Parathyroid adenoma (tissue), 2 donors: Measurements from ENCODE around the gene TBX19.

Source experiments
- H2AFZ ChIP-seq: fragments of 300-600 bp; sonication (generic); one replicate; pipeline ENCODE4 v1.7.0; 2017; ENCODE audit warnings: antibody characterized with exemption, mild to moderate bottlenecking
- H3K27ac ChIP-seq: fragments of 300-600 bp; sonication (generic); one replicate; pipeline ENCODE4 v1.7.0; 2017
- H3K27me3 ChIP-seq: fragments of 300-600 bp; sonication (generic); one replicate; pipeline ENCODE4 v1.7.0; 2017; ENCODE audit warnings: low read length; ENCODE audit not compliant: control insufficient read depth, insufficient read depth
- H3K36me3 ChIP-seq: fragments of 300-600 bp; sonication (generic); one replicate; pipeline ENCODE4 v1.7.0; 2017; ENCODE audit warnings: low read length; ENCODE audit not compliant: control insufficient read depth, insufficient read depth
- H3K4me1 ChIP-seq: fragments of 300-600 bp; sonication (generic); one replicate; pipeline ENCODE4 v1.7.0; 2017; ENCODE audit warnings: control low read depth
- H3K4me2 ChIP-seq: fragments of 300-600 bp; sonication (generic); one replicate; pipeline ENCODE4 v1.7.0; 2017; ENCODE audit warnings: low read length
- H3K4me3 ChIP-seq: fragments of 300-600 bp; sonication (generic); one replicate; pipeline ENCODE4 v1.7.0; 2017; ENCODE audit warnings: low read depth, low read length
- H3K79me2 ChIP-seq: fragments of 300-600 bp; sonication (generic); one replicate; pipeline ENCODE4 v1.7.0; 2017; ENCODE audit warnings: control low read depth
- H3K9ac ChIP-seq: fragments of 300-600 bp; sonication (generic); one replicate; pipeline ENCODE4 v1.7.0; 2017; ENCODE audit warnings: mild to moderate bottlenecking
- H3K9me3 ChIP-seq: fragments of 300-600 bp; sonication (generic); one replicate; pipeline ENCODE4 v1.7.0; 2017; ENCODE audit warnings: low read length; ENCODE audit not compliant: control insufficient read depth
- CTCF ChIP-seq: fragments of 300-600 bp; sonication (generic); IDR thresholded peaks from one replicate; pipeline ENCODE4 v1.7.0; 2017; ENCODE audit warnings: antibody characterized with exemption, mild to moderate bottlenecking
- donor health status: primary hyperparathyroidism.

TBX19 gene

GRCh38 chr1:168320800-168321450 is 40.2 kb downstream of the TBX19 start:
- H3K27ac ChIP-seq = no peak overlapping the region

DNA sequence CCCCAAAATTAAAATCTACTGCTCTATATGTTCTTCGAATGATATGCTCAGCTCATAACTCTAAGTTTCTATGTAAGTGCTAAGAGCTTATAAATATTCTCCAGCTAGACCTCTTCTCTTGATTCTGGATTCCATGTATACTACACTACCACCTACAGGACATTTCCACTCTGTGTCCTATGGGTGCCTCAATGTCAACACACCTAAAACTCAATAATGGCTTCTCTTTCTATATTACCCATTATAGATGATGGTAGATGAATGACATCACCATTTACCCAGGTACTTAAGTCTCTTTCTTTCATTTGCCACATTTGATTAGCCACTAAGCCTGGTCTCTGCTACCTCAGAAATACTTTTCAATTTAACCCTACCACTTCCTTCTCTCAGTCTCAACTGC is 41.3 kb downstream of the TBX19 start:
- no peaks in the 10 kb centered on the region for H3K4me1 ChIP-seq
- no peaks in the 10 kb centered on the region for H3K9me3 ChIP-seq
- no peaks in the 10 kb centered on the region for H3K27me3 ChIP-seq
- no peak overlapping the region for H3K4me3 ChIP-seq
- no peak overlapping the region for H3K27ac ChIP-seq
- H3K9ac ChIP-seq = no peak overlapping the region
- H2AFZ ChIP-seq = no peak overlapping the region
- H3K4me2 ChIP-seq = no peak overlapping the region
- H3K79me2 ChIP-seq = no peaks in the 10 kb centered on the region
- H3K36me3 ChIP-seq = no peaks in the 10 kb centered on the region
- TF ChIP-seq CTCF = peak; percentile 16

More at GRCh38 chr1:168320800-168321450, 40.2 kb downstream of the TBX19 start:
- Histone ChIP-seq H3K36me3 (no peaks in the 10 kb centered on the region), H3K9ac (no peak overlapping the region), H3K4me2 (no peak overlapping the region), H3K9me3 (no peaks in the 10 kb centered on the region), H3K79me2 (no peaks in the 10 kb centered on the region), H3K4me3 (no peak overlapping the region), H2AFZ (no peak overlapping the region), H3K4me1 (no peaks in the 10 kb centered on the region), H3K27me3 (no peaks in the 10 kb centered on the region)
- no peak for TF ChIP-seq CTCF

GRCh38 chr1:168324745-168325425 is 44.2 kb downstream of the TBX19 start:
- no peak overlapping the region for H3K9ac ChIP-seq
- no peaks in the 10 kb centered on the region for H3K9me3 ChIP-seq
- no peak overlapping the region for H2AFZ ChIP-seq
- H3K27ac ChIP-seq = no peak overlapping the region
- TF ChIP-seq CTCF = no peak
- H3K4me2 ChIP-seq = no peak overlapping the region
- H3K4me1 ChIP-seq = no peaks in the 10 kb centered on the region
- H3K79me2 ChIP-seq = no peaks in the 10 kb centered on the region
- no peak overlapping the region for H3K4me3 ChIP-seq
- H3K36me3 ChIP-seq = no peaks in the 10 kb centered on the region
- no peaks in the 10 kb centered on the region for H3K27me3 ChIP-seq

- no peak for TF ChIP-seq CTCF
- Histone ChIP-seq H3K27ac (no peak overlapping the region), H3K4me2 (no peak overlapping the region), H3K4me1 (no peaks in the 10 kb centered on the region), H3K36me3 (no peaks in the 10 kb centered on the region), H3K9me3 (no peaks in the 10 kb centered on the region), H3K9ac (no peak overlapping the region), H3K27me3 (no peaks in the 10 kb centered on the region), H2AFZ (no peak overlapping the region), H3K79me2 (no peaks in the 10 kb centered on the region), H3K4me3 (no peak overlapping the region)
Measured at GRCh38 chr1:168328731-168329364, 48.2 kb downstream of the TBX19 start.
